KMS-11 (cell line): Measurements from ENCODE around the gene DIP2C.

ENCODE experiments used
- H2AFZ ChIP-seq: fragments of 200-600 bp; sonication (generic); 2 replicates; pipeline ENCODE4 v1.6.1; 2016; ENCODE audit warnings: antibody characterized with exemption, mixed run types, low read depth
- H3K27ac ChIP-seq: fragments of 200-600 bp; sonication (generic); 2 replicates; pipeline ENCODE4 v1.6.1; 2016; ENCODE audit warnings: mild to moderate bottlenecking, mixed run types
- H3K27me3 ChIP-seq: fragments of 200-600 bp; sonication (generic); 2 replicates; pipeline ENCODE4 v1.6.1; 2017; ENCODE audit warnings: mild to moderate bottlenecking, low read depth, mixed run types, moderate library complexity; ENCODE audit not compliant: insufficient read depth
- H3K36me3 ChIP-seq: fragments of 200-600 bp; sonication (generic); 2 replicates; pipeline ENCODE4 v1.6.1; 2017; ENCODE audit warnings: mild to moderate bottlenecking, mixed run types; ENCODE audit not compliant: insufficient read depth
- H3K4me1 ChIP-seq: fragments of 200-600 bp; sonication (generic); 2 replicates; pipeline ENCODE4 v1.6.1; 2016; ENCODE audit warnings: mild to moderate bottlenecking, low read depth, mixed run types; ENCODE audit not compliant: poor library complexity, severe bottlenecking
- H3K4me2 ChIP-seq: fragments of 200-600 bp; sonication (generic); 2 replicates; pipeline ENCODE4 v1.7.0; 2016; ENCODE audit warnings: mild to moderate bottlenecking, mixed run types
- H3K4me3 ChIP-seq: fragments of 200-600 bp; sonication (generic); IDR thresholded peaks from 2 replicates; pipeline ENCODE4 v1.6.1; 2017; ENCODE audit warnings: low read depth, low read length, mixed read lengths; ENCODE audit not compliant: insufficient read depth
- H3K79me2 ChIP-seq: fragments of 200-600 bp; sonication (generic); 2 replicates; pipeline ENCODE4 v1.6.1; 2016; ENCODE audit warnings: low read depth, mixed run types; ENCODE audit not compliant: insufficient read depth
- H3K9ac ChIP-seq: fragments of 200-600 bp; sonication (generic); 2 replicates; pipeline ENCODE4 v1.6.1; 2016; ENCODE audit warnings: mild to moderate bottlenecking, mixed run types
- H4K20me1 ChIP-seq: fragments of 200-600 bp; sonication (generic); 2 replicates; pipeline ENCODE4 v1.6.1; 2016; ENCODE audit warnings: mild to moderate bottlenecking, mixed run types; ENCODE audit not compliant: insufficient read depth
- CTCF ChIP-seq: fragments of 200-600 bp; sonication (generic); conservative IDR thresholded peaks from 2 replicates; pipeline ENCODE4 v1.6.1; 2017; ENCODE audit warnings: low read depth, mild to moderate bottlenecking, antibody characterized with exemption, low read length, moderate library complexity, mixed read lengths

DIP2C gene

GRCh38 chr10:357201-357950 lies 332.1 kb downstream of the DIP2C start:
- no peak overlapping the region for H3K4me3 ChIP-seq
- H4K20me1 ChIP-seq, result no peaks in the 10 kb centered on the region
- H3K27me3 ChIP-seq, result no peaks in the 10 kb centered on the region
- no peak overlapping the region for H3K27ac ChIP-seq
- H3K9ac ChIP-seq, result no peak overlapping the region
- no peak for TF ChIP-seq CTCF
- H3K4me2 ChIP-seq, result no peak overlapping the region
- no peak overlapping the region for H2AFZ ChIP-seq
- H3K4me1 ChIP-seq, result no peaks in the 10 kb centered on the region
- H3K36me3 ChIP-seq, result no peaks in the 10 kb centered on the region
- no peaks in the 10 kb centered on the region for H3K79me2 ChIP-seq

- Histone ChIP-seq H3K9ac (no peak overlapping the region), H3K36me3 (no peaks in the 10 kb centered on the region), H3K4me3 (no peak overlapping the region), H2AFZ (no peak overlapping the region), H3K79me2 (no peaks in the 10 kb centered on the region), H3K27me3 (no peaks in the 10 kb centered on the region), H3K4me1 (no peaks in the 10 kb centered on the region), H3K4me2 (no peak overlapping the region), H4K20me1 (no peaks in the 10 kb centered on the region), H3K27ac (no peak overlapping the region)
- no peak for TF ChIP-seq CTCF
Observed at GRCh38 chr10:356452-356851, 333.0 kb downstream of the DIP2C start.

GRCh38 chr10:354901-355617 lies 334.4 kb downstream of the DIP2C start:
- Histone ChIP-seq H3K79me2 (no peaks in the 10 kb centered on the region), H3K4me2 (no peak overlapping the region), H3K4me1 (no peaks in the 10 kb centered on the region), H4K20me1 (no peaks in the 10 kb centered on the region), H3K9ac (no peak overlapping the region), H3K36me3 (no peaks in the 10 kb centered on the region), H3K4me3 (no peak overlapping the region), H3K27ac (no peak overlapping the region), H3K27me3 (no peaks in the 10 kb centered on the region), H2AFZ (no peak overlapping the region)
- TF ChIP-seq CTCF, result no peak

- H3K9ac ChIP-seq, result no peak overlapping the region
- no peak overlapping the region for H3K4me3 ChIP-seq
- no peak for TF ChIP-seq CTCF
- H3K27me3 ChIP-seq, result no peaks in the 10 kb centered on the region
- H3K27ac ChIP-seq, result no peak overlapping the region
- H3K4me1 ChIP-seq, result no peaks in the 10 kb centered on the region
- H3K79me2 ChIP-seq, result no peaks in the 10 kb centered on the region
- H4K20me1 ChIP-seq, result no peaks in the 10 kb centered on the region
- H3K4me2 ChIP-seq, result no peak overlapping the region
- no peaks in the 10 kb centered on the region for H3K36me3 ChIP-seq
- no peak overlapping the region for H2AFZ ChIP-seq
Observed at GRCh38 chr10:352476-353235, 336.8 kb downstream of the DIP2C start.
